ENCODE measurements around the gene GALNT17.

Gene GALNT17

DNA sequence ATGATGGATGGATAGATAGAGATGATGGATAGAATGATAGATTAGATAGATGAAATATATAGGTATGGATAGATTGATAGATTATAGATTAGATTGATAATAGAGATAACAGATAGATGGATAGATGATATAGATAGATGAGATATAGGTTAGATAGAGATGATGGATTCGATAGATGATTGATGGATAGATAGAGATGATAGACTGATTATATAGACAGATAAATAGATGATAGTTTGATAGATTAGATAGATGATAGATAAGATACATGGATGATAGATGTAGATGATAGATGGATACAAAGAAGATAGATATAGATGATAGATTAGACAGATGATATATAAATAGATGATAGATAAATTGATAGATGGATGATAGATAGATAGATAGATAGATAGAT lies 448.1 kb downstream of the GALNT17 start:
- Histone ChIP-seq H3K9me3 (ENCODE audit: control insufficient read depth, insufficient read depth, low read depth, low read length) (no peaks in the 10 kb centered on the region), H3K4me1 (ENCODE audit: control insufficient read depth, insufficient read depth, low read length) (no peaks in the 10 kb centered on the region), H3K4me3 (ENCODE audit: low read depth, low read length) (no peak overlapping the region), H3K36me3 (ENCODE audit: control insufficient read depth in 2 of 2, insufficient read depth in 1 of 2, low read length in 2 of 2) (no peaks in the 10 kb centered on the region), H3K27ac (ENCODE audit: extremely low read depth, low read depth, low read length) (no peak overlapping the region)
- ChIA-PET POLR2A (no interaction called here), CTCF (interaction anchor here (0.6 kb wide), 1 partner anchor 12 kb away, joined by 3 read pairs; no protein-coding TSS in a partner anchor)
- TF ChIP-seq ZNF830 (tag by site-specific recombination; IDR thresholded peaks at IDR 0.05; ENCODE audit: low read depth): no peak
- TF ChIP-seq, protein P1, sequence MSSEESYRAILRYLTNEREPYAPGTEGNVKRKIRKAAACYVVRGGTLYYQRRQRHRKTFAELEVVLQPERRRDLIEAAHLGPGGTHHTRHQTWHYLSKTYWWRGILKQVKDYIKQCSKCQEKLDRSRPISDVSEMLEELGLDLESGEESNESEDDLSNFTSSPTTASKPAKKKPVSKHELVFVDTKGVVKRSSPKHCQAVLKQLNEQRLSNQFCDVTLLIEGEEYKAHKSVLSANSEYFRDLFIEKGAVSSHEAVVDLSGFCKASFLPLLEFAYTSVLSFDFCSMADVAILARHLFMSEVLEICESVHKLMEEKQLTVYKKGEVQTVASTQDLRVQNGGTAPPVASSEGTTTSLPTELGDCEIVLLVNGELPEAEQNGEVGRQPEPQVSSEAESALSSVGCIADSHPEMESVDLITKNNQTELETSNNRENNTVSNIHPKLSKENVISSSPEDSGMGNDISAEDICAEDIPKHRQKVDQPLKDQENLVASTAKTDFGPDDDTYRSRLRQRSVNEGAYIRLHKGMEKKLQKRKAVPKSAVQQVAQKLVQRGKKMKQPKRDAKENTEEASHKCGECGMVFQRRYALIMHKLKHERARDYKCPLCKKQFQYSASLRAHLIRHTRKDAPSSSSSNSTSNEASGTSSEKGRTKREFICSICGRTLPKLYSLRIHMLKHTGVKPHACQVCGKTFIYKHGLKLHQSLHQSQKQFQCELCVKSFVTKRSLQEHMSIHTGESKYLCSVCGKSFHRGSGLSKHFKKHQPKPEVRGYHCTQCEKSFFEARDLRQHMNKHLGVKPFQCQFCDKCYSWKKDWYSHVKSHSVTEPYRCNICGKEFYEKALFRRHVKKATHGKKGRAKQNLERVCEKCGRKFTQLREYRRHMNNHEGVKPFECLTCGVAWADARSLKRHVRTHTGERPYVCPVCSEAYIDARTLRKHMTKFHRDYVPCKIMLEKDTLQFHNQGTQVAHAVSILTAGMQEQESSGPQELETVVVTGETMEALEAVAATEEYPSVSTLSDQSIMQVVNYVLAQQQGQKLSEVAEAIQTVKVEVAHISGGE (tag by site-specific recombination; conservative IDR thresholded peaks at IDR 0.05; ENCODE audit: low read depth): no peak
- no peak for TF ChIP-seq ZNF558 (tag by site-specific recombination; IDR thresholded peaks at IDR 0.05)
- no peak for TF ChIP-seq ZNF19 (tag by site-specific recombination; IDR thresholded peaks at IDR 0.05; ENCODE audit: low read depth)
- TF ChIP-seq ZNF24 (tag by site-specific recombination; IDR thresholded peaks at IDR 0.05): no peak
- TF ChIP-seq YY2 (tag by site-specific recombination; IDR thresholded peaks at IDR 0.05): no peak
- no peak for TF ChIP-seq ZNF146 (tag by site-specific recombination; IDR thresholded peaks at IDR 0.05)
- TF ChIP-seq, protein P2, sequence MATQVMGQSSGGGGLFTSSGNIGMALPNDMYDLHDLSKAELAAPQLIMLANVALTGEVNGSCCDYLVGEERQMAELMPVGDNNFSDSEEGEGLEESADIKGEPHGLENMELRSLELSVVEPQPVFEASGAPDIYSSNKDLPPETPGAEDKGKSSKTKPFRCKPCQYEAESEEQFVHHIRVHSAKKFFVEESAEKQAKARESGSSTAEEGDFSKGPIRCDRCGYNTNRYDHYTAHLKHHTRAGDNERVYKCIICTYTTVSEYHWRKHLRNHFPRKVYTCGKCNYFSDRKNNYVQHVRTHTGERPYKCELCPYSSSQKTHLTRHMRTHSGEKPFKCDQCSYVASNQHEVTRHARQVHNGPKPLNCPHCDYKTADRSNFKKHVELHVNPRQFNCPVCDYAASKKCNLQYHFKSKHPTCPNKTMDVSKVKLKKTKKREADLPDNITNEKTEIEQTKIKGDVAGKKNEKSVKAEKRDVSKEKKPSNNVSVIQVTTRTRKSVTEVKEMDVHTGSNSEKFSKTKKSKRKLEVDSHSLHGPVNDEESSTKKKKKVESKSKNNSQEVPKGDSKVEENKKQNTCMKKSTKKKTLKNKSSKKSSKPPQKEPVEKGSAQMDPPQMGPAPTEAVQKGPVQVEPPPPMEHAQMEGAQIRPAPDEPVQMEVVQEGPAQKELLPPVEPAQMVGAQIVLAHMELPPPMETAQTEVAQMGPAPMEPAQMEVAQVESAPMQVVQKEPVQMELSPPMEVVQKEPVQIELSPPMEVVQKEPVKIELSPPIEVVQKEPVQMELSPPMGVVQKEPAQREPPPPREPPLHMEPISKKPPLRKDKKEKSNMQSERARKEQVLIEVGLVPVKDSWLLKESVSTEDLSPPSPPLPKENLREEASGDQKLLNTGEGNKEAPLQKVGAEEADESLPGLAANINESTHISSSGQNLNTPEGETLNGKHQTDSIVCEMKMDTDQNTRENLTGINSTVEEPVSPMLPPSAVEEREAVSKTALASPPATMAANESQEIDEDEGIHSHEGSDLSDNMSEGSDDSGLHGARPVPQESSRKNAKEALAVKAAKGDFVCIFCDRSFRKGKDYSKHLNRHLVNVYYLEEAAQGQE (tag by site-specific recombination; IDR thresholded peaks at IDR 0.05): no peak
- TF ChIP-seq, protein P3, sequence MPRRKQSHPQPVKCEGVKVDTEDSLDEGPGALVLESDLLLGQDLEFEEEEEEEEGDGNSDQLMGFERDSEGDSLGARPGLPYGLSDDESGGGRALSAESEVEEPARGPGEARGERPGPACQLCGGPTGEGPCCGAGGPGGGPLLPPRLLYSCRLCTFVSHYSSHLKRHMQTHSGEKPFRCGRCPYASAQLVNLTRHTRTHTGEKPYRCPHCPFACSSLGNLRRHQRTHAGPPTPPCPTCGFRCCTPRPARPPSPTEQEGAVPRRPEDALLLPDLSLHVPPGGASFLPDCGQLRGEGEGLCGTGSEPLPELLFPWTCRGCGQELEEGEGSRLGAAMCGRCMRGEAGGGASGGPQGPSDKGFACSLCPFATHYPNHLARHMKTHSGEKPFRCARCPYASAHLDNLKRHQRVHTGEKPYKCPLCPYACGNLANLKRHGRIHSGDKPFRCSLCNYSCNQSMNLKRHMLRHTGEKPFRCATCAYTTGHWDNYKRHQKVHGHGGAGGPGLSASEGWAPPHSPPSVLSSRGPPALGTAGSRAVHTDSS (tag by site-specific recombination; IDR thresholded peaks at IDR 0.05): no peak
- TF ChIP-seq ZNF561 (tag by site-specific recombination; IDR thresholded peaks at IDR 0.05; ENCODE audit: borderline replicate concordance): no peak
- no peak for TF ChIP-seq ZBTB1 (tag by site-specific recombination; IDR thresholded peaks at IDR 0.05)
- TF ChIP-seq ZNF37A (tag by site-specific recombination; IDR thresholded peaks at IDR 0.05): no peak
- TF ChIP-seq, protein P4, sequence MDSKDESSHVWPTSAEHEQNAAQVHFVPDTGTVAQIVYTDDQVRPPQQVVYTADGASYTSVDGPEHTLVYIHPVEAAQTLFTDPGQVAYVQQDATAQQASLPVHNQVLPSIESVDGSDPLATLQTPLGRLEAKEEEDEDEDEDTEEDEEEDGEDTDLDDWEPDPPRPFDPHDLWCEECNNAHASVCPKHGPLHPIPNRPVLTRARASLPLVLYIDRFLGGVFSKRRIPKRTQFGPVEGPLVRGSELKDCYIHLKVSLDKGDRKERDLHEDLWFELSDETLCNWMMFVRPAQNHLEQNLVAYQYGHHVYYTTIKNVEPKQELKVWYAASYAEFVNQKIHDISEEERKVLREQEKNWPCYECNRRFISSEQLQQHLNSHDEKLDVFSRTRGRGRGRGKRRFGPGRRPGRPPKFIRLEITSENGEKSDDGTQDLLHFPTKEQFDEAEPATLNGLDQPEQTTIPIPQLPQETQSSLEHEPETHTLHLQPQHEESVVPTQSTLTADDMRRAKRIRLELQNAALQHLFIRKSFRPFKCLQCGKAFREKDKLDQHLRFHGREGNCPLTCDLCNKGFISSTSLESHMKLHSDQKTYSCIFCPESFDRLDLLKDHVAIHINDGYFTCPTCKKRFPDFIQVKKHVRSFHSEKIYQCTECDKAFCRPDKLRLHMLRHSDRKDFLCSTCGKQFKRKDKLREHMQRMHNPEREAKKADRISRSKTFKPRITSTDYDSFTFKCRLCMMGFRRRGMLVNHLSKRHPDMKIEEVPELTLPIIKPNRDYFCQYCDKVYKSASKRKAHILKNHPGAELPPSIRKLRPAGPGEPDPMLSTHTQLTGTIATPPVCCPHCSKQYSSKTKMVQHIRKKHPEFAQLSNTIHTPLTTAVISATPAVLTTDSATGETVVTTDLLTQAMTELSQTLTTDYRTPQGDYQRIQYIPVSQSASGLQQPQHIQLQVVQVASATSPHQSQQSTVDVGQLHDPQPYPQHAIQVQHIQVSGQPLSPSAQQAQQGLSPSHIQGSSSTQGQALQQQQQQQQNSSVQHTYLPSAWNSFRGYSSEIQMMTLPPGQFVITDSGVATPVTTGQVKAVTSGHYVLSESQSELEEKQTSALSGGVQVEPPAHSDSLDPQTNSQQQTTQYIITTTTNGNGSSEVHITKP (tag by site-specific recombination; IDR thresholded peaks at IDR 0.05): no peak
- TF ChIP-seq ZNF350 (tag by site-specific recombination; IDR thresholded peaks at IDR 0.05): no peak
- no peak for TF ChIP-seq IKZF3 (tag by site-specific recombination; IDR thresholded peaks at IDR 0.05)
- TF ChIP-seq, protein P5, sequence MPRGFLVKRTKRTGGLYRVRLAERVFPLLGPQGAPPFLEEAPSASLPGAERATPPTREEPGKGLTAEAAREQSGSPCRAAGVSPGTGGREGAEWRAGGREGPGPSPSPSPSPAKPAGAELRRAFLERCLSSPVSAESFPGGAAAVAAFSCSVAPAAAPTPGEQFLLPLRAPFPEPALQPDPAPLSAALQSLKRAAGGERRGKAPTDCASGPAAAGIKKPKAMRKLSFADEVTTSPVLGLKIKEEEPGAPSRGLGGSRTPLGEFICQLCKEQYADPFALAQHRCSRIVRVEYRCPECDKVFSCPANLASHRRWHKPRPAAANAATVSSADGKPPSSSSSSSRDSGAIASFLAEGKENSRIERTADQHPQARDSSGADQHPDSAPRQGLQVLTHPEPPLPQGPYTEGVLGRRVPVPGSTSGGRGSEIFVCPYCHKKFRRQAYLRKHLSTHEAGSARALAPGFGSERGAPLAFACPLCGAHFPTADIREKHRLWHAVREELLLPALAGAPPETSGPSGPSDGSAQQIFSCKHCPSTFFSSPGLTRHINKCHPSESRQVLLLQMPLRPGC (tag by site-specific recombination; IDR thresholded peaks at IDR 0.05): no peak

All from HEK293 (cell line).